Natural killer cell (primary cell): ENCODE results near the gene UROC1. TPM values are rescaled to one million over a fixed set of nuclear protein-coding genes. Genes with fewer than 3 reads are reported as not detected.

ENCODE experiments used
- ATAC-seq, 3 donors: fragments of 150-1000 bp in 2 of 3; fragments of 200-7000 bp in 1 of 3; cut with Tn5 transposase; 1 replicate in 1 of 3; 2 replicates in 2 of 3; pipeline ENCODE4 v1.10.0; 2021; ENCODE audit warnings: mild to moderate bottlenecking in 2 of 3, moderate library complexity in 2 of 3
- DNase-seq, 2 donors: peaks; one replicate each; pipeline versions ENCODE4 v3.0.0 to v3.0.0-alpha.2; 2013 to 2021; ENCODE audit warnings: mixed read lengths in 1 of 2
- H3K27ac ChIP-seq: one replicate; pipeline ENCODE4 v1.5.1; 2013; ENCODE audit warnings: mild to moderate bottlenecking, low read length
- H3K27me3 ChIP-seq: one replicate; pipeline ENCODE4 v1.6.1; 2013; ENCODE audit warnings: low read length; ENCODE audit not compliant: control insufficient read depth, insufficient read depth
- H3K36me3 ChIP-seq: one replicate; pipeline ENCODE4 v1.6.1; 2013; ENCODE audit warnings: low read length; ENCODE audit not compliant: control insufficient read depth, insufficient read depth
- H3K4me1 ChIP-seq: one replicate; pipeline ENCODE4 v1.6.1; 2013; ENCODE audit warnings: low read length; ENCODE audit not compliant: control insufficient read depth, insufficient read depth
- H3K4me3 ChIP-seq: one replicate; pipeline ENCODE4 v1.5.1; 2013; ENCODE audit warnings: low read length
- H3K9me3 ChIP-seq: one replicate; pipeline ENCODE4 v1.6.1; 2013; ENCODE audit warnings: low read length; ENCODE audit not compliant: control insufficient read depth, insufficient read depth
- H3K27ac Mint-ChIP-seq, 2 donors: one replicate each; pipeline ENCODE4 v1.8.0; 2022; ENCODE audit warnings: mild to moderate bottlenecking in 2 of 2, mixed read lengths in 2 of 2, moderate library complexity in 1 of 2
- H3K27me3 Mint-ChIP-seq, 2 donors: one replicate each; pipeline ENCODE4 v1.8.0; 2022; ENCODE audit warnings: low read depth in 2 of 2, mixed read lengths in 2 of 2
- H3K36me3 Mint-ChIP-seq: one replicate; pipeline ENCODE4 v1.8.0; 2022; ENCODE audit warnings: mixed read lengths
- H3K4me1 Mint-ChIP-seq, 2 donors: one replicate each; pipeline ENCODE4 v1.8.0; 2022; ENCODE audit warnings: mixed read lengths in 2 of 2
- H3K4me3 Mint-ChIP-seq: one replicate; pipeline ENCODE4 v1.8.0; 2022; ENCODE audit warnings: mild to moderate bottlenecking, moderate library complexity, mixed read lengths
- H3K9me3 Mint-ChIP-seq, 2 donors: one replicate each; pipeline ENCODE4 v1.8.0; 2022; ENCODE audit warnings: mixed read lengths in 2 of 2
- CTCF ChIP-seq: fragments of 200-600 bp; IDR thresholded peaks from one replicate; pipeline ENCODE4 v1.8.0; 2022; ENCODE audit warnings: antibody characterized with exemption
- WGBS: methylation state at CpG from one replicate; pipeline ENCODE4 v1.1.7; 2013; ENCODE audit warnings: missing lambda C conversion rate; ENCODE audit not compliant: insufficient coverage; 5-methylcytosine and 5-hydroxymethylcytosine counted together
- intact Hi-C: fragments of 100-400 bp; cut with micrococcal nuclease; formaldehyde crosslinking; loops from one replicate; pipeline ENCODE4 v1.14.2; 2022
- total RNA-seq, 4 donors: library from RNA; stranded (reverse); fragments of 120-200 nt in 1 of 4; gene quantifications; one replicate each; pipeline versions ENCODE4 v1.2.3 to v1.2.4, GENCODE V29; 2013 to 2022

UROC1 gene
- total RNA-seq, 3 donors from 2014 or later (not counting 1 experiment from before 2014, with no cell fraction given): not detected

- H3K27ac ChIP-seq: no peak overlapping the region
- H3K27me3 ChIP-seq: peaks cover 3% of the 10 kb centered on the region
- Mint-ChIP-seq H3K4me3 (no peak overlapping the region), H3K27ac (no peak overlapping the region), H3K9me3 (no peaks in the 10 kb centered on the region), H3K27me3 (peaks cover 0 to 10% of the 10 kb centered on the region in 2 donors), H3K36me3 (no peaks in the 10 kb centered on the region), H3K4me1 (no peaks in the 10 kb centered on the region)
- no peaks in the 10 kb centered on the region for H3K36me3 ChIP-seq
- TF ChIP-seq CTCF: no peak
- ATAC-seq: no peak
- intact Hi-C loops: loop anchor here (5.0 to 10.0 kb wide), 4 partner anchors 93 to 1028 kb away; partner anchors contain the start of gene PLXNA1
- H3K4me1 ChIP-seq: peaks cover 12% of the 10 kb centered on the region
- no peak for DNase-seq
- H3K4me3 ChIP-seq: no peak overlapping the region
- H3K9me3 ChIP-seq: no peaks in the 10 kb centered on the region
- 78% methylated on average over 10 of the region's 10 CpGs for WGBS
Measured at GRCh38 chr3:126519506-126520455, 2.2 kb upstream of the UROC1 start.

DNA sequence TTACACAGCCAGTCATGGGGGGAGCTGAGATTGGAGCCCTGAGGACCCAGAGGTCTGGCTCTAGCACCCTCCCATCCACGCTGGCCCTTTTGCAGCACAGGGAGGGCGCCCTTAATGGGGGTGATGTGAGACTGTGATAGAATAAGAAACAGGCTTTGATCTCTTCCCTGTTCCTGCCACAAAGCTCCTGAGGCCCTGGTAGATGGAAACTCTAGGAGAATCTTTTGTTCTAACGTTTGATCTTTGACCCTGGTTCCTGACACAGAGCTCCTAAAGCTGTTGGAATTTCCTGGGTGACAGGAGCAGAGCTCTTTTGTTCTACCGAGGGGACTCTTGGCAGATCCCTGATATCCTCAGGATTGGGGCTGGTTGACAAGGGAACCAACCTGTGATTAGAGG lies 1.2 kb upstream of the UROC1 start:
- H3K9me3 Mint-ChIP-seq: no peaks in the 10 kb centered on the region
- ATAC-seq: no peak
- DNase-seq: no peak
- WGBS: 78% methylated on average over 4 of the region's 4 CpGs
- no peak for TF ChIP-seq CTCF
- H3K4me3 Mint-ChIP-seq: no peak overlapping the region
- Histone ChIP-seq H3K4me1 (peaks cover 5% of the 10 kb centered on the region), H3K4me3 (no peak overlapping the region), H3K9me3 (no peaks in the 10 kb centered on the region), H3K36me3 (no peaks in the 10 kb centered on the region), H3K27me3 (peaks cover 3% of the 10 kb centered on the region), H3K27ac (no peak overlapping the region)
- no peaks in the 10 kb centered on the region for H3K4me1 Mint-ChIP-seq
- intact Hi-C loops: no loop called here
- no peaks in the 10 kb centered on the region for H3K36me3 Mint-ChIP-seq
- peaks cover 0 to 10% of the 10 kb centered on the region in 2 donors for H3K27me3 Mint-ChIP-seq
- H3K27ac Mint-ChIP-seq: no peak overlapping the region

- Mint-ChIP-seq H3K9me3 (no peaks in the 10 kb centered on the region), H3K27me3 (peaks cover 0 to 4% of the 10 kb centered on the region in 2 donors), H3K36me3 (no peaks in the 10 kb centered on the region), H3K27ac (no peak overlapping the region), H3K4me1 (no peaks in the 10 kb centered on the region), H3K4me3 (no peak overlapping the region)
- intact Hi-C loops: no loop called here
- 79% methylated on average over 15 of the region's 15 CpGs for WGBS
- no peaks in the 10 kb centered on the region for H3K4me1 ChIP-seq
- H3K27me3 ChIP-seq: peaks cover 3% of the 10 kb centered on the region
- no peak overlapping the region for H3K4me3 ChIP-seq
- no peak for DNase-seq
- H3K36me3 ChIP-seq: no peaks in the 10 kb centered on the region
- no peak for ATAC-seq
- H3K9me3 ChIP-seq: no peaks in the 10 kb centered on the region
- no peak overlapping the region for H3K27ac ChIP-seq
- TF ChIP-seq CTCF: no peak
Measured at GRCh38 chr3:126517986-126518778, 609 bp upstream of the UROC1 start.
